ENCODE data around the gene UBAP1L. TPM values are rescaled to one million over a fixed set of nuclear protein-coding genes. Genes with fewer than 3 reads are reported as not detected.

The UBAP1L gene
- total RNA-seq, 1 donor from 2014 or later: 2.7 TPM

Small RNA genes within 50 kb of the gene (small RNA-seq; reads per million reads assigned to genes)
- not detected for gene AC013553.1

Other genes with a start within 250 kb of the UBAP1L start
- gene ANKDD1A, start 203.3 kb downstream of the UBAP1L start, total RNA-seq: 15.6 TPM
- 49.0 TPM for gene SPG21, start 125.3 kb downstream of the UBAP1L start, total RNA-seq
- 16.1 TPM for gene MTFMT, start 85.6 kb downstream of the UBAP1L start, total RNA-seq
- not detected for gene SLC51B, start 69.8 kb downstream of the UBAP1L start, total RNA-seq
- 1.4 TPM for gene RASL12, start 47.2 kb downstream of the UBAP1L start, total RNA-seq
- not detected for gene KBTBD13, start 38.5 kb downstream of the UBAP1L start, total RNA-seq
- 19.7 TPM for gene PDCD7, start 18.6 kb upstream of the UBAP1L start, total RNA-seq
- gene CLPX, start 70.1 kb upstream of the UBAP1L start, total RNA-seq: 71.0 TPM
- gene CILP, start 96.3 kb upstream of the UBAP1L start, total RNA-seq: 0.31 TPM
- 7.3 TPM for gene PARP16, start 171.7 kb upstream of the UBAP1L start, total RNA-seq
- not detected for gene RNU5A-1, start 180.9 kb upstream of the UBAP1L start, total RNA-seq
- gene RNU5B-1, start 189.5 kb upstream of the UBAP1L start, total RNA-seq: not detected

All from occipital lobe (tissue), 2 donors.